GM19467 (cell line): ENCODE measurements around the gene CNNM4.

Experiments
- ATAC-seq: cut with Tn5 transposase; IDR thresholded peaks from one replicate; pipeline ENCODE4 v1.9.1; 2021; ENCODE audit warnings: mild to moderate bottlenecking, moderate library complexity; ENCODE audit not compliant: unreplicated experiment

The CNNM4 gene

GRCh38 chr2:96760036-96760985 lies at the start of gene CNNM4:
Gene CNNM4, plus strand, starts transcription at chr2:96760902. Its CDS starts 98 bp downstream, at chr2:96761000.
- peak; percentile 71 for ATAC-seq

GRCh38 chr2:96710985-96711384 lies 49.7 kb upstream of the CNNM4 start:
- no peak for ATAC-seq

GRCh38 chr2:96715658-96716057 lies 45.0 kb upstream of the CNNM4 start:
- no peak for ATAC-seq

- no peak for ATAC-seq
Observed at GRCh38 chr2:96716388-96716787, 44.3 kb upstream of the CNNM4 start.

- no peak for ATAC-seq
Observed at GRCh38 chr2:96726131-96726530, 34.6 kb upstream of the CNNM4 start.

- ATAC-seq = no peak
Observed at GRCh38 chr2:96727431-96727830, 33.3 kb upstream of the CNNM4 start.

GRCh38 chr2:96729748-96730147 lies 31.0 kb upstream of the CNNM4 start:
- ATAC-seq = no peak

GRCh38 chr2:96730212-96730611 lies 30.5 kb upstream of the CNNM4 start:
- no peak for ATAC-seq

GRCh38 chr2:96733931-96734330 lies 26.8 kb upstream of the CNNM4 start:
- ATAC-seq = no peak

- ATAC-seq = no peak
Observed at GRCh38 chr2:96734880-96735583, 25.7 kb upstream of the CNNM4 start.

- ATAC-seq = no peak
Observed at GRCh38 chr2:96737251-96737650, 23.5 kb upstream of the CNNM4 start.

- ATAC-seq = no peak
Observed at GRCh38 chr2:96737831-96738230, 22.9 kb upstream of the CNNM4 start.

- no peak for ATAC-seq
Observed at GRCh38 chr2:96739076-96739632, 21.5 kb upstream of the CNNM4 start.

GRCh38 chr2:96739633-96740428 lies 20.9 kb upstream of the CNNM4 start, which contains the start of gene LMAN2L:
Gene LMAN2L, minus strand, starts transcription at chr2:96740064. Its CDS starts 24 bp downstream, at chr2:96740040.
- peak; percentile 98 for ATAC-seq

- no peak for ATAC-seq
Observed at GRCh38 chr2:96747061-96747617, 13.6 kb upstream of the CNNM4 start.

- ATAC-seq = no peak
Observed at GRCh38 chr2:96751800-96752199, 8.9 kb upstream of the CNNM4 start.

GRCh38 chr2:96753661-96754282 lies 6.9 kb upstream of the CNNM4 start:
- no peak for ATAC-seq

GRCh38 chr2:96754317-96754716 lies 6.4 kb upstream of the CNNM4 start:
- ATAC-seq = no peak

- ATAC-seq = no peak
Observed at GRCh38 chr2:96756788-96757476, 3.8 kb upstream of the CNNM4 start.
